Measurements from ENCODE around the gene TRNAU1AP. TPM values are rescaled to one million over a fixed set of nuclear protein-coding genes. Genes with fewer than 3 reads are reported as not detected.

TRNAU1AP gene
- total and polyA plus RNA-seq, 8 donors = 6.2 to 112 (median 23.4) TPM

GRCh38 chr1:28601696-28602095 is 48.8 kb downstream of the TRNAU1AP start:
- intact Hi-C loops (cut with DNase I; ENCODE audit: low total_unique reads) = loop anchor here (5.0 kb wide), 1 partner anchor 84 kb away; no protein-coding TSS in a partner anchor
- Histone ChIP-seq H3K27me3 (no peaks in the 10 kb centered on the region), H3K36me3 (peaks cover 21 to 50% (median 42%) of the 10 kb centered on the region in 4 donors), H3K4me3 (no peak overlapping the region), H3K4me1 (peaks cover 0 to 4% (median 0%) of the 10 kb centered on the region in 4 donors), H3K27ac (peak overlapping the region in 2 of 5 donors; percentile 41 to 50), H3K9me3 (no peaks in the 10 kb centered on the region)
- 53 to 76% (median 63%) methylated on average over 3 of the region's 3 CpGs for WGBS, 5 donors
- TF ChIP-seq POLR2A (IDR thresholded peaks at IDR 0.05) (no peak), CTCF (IDR thresholded peaks at IDR 0.05) (no peak), EP300 (IDR thresholded peaks at IDR 0.05) (no peak), POLR2AphosphoS5 (IDR thresholded peaks at IDR 0.05) (no peak)
- DNase-seq = no peak

- Histone ChIP-seq H3K9me3 (no peaks in the 10 kb centered on the region), H3K27me3 (no peaks in the 10 kb centered on the region), H3K36me3 (peaks cover 21 to 61% (median 53%) of the 10 kb centered on the region in 4 donors), H3K27ac (peak overlapping the region in 2 of 5 donors; percentile 41 to 50), H3K4me1 (peaks cover 0 to 4% (median 0%) of the 10 kb centered on the region in 4 donors), H3K4me3 (no peak overlapping the region)
- WGBS, 5 donors = 67 to 75% (median 71%) methylated on average over 15 of the region's 15 CpGs
- peak; percentile 48 to 89 for DNase-seq
- TF ChIP-seq POLR2AphosphoS5 (IDR thresholded peaks at IDR 0.05) (peak in 1 of 3 donors; percentile 53), EP300 (IDR thresholded peaks at IDR 0.05) (no peak), POLR2A (IDR thresholded peaks at IDR 0.05) (no peak), CTCF (IDR thresholded peaks at IDR 0.05) (peak in 5 of 7 experiments; percentile 36 to 73 (median 60))
- intact Hi-C loops (cut with DNase I; ENCODE audit: low total_unique reads) = loop anchor here (5.0 kb wide), 1 partner anchor 85 kb away; no protein-coding TSS in a partner anchor
These were observed 49.9 kb downstream of the TRNAU1AP start for GRCh38 chr1:28602536-28603439.

GRCh38 chr1:28604411-28604810 is 51.5 kb downstream of the TRNAU1AP start:
- intact Hi-C loops (cut with DNase I; ENCODE audit: low total_unique reads) = loop anchor here (5.0 kb wide), 1 partner anchor 87 kb away; no protein-coding TSS in a partner anchor
- WGBS, 5 donors = 74 to 93% (median 91%) methylated on average over 5 of the region's 5 CpGs

More at GRCh38 chr1:28604411-28604810, 51.5 kb downstream of the TRNAU1AP start:
- no peak for TF ChIP-seq CTCF (IDR thresholded peaks at IDR 0.05)
- TF ChIP-seq EP300 (IDR thresholded peaks at IDR 0.05) = no peak
- TF ChIP-seq POLR2A (IDR thresholded peaks at IDR 0.05) = no peak
- no peak for TF ChIP-seq POLR2AphosphoS5 (IDR thresholded peaks at IDR 0.05)
- Histone ChIP-seq H3K27ac (no peak overlapping the region), H3K27me3 (no peaks in the 10 kb centered on the region), H3K4me1 (peaks cover 0 to 4% (median 0%) of the 10 kb centered on the region in 4 donors), H3K9me3 (no peaks in the 10 kb centered on the region), H3K4me3 (no peak overlapping the region), H3K36me3 (peaks cover 21 to 78% (median 69%) of the 10 kb centered on the region in 4 donors)
- DNase-seq = no peak
